K562 (cell line): Measurements from ENCODE around the gene USH2A. TPM values are rescaled to one million over a fixed set of nuclear protein-coding genes. Genes with fewer than 3 reads are reported as not detected.

Experiments used
- ATAC-seq: fragments of 200-7000 bp; cut with Tn5 transposase; 3 replicates; pipeline ENCODE4 v1.9.1; 2020; ENCODE audit warnings: moderate library complexity
- BruUV-seq: library from RNA; stranded (reverse); fragments of 400-500 nt; replicated peaks from 2 replicates; lab custom pipeline; 2021; lab: Mats Ljungman, UMichigan
- CTCF ChIA-PET: fragments of 300-600 bp; formaldehyde crosslinking; extraction: SDS; loops from one replicate; lab custom pipeline; 2021; ENCODE audit warnings: low intra/inter-chr PET ratio; lab: Yijun Ruan, JAX
- POLR2A ChIA-PET: fragments of 300-600, 350-650 bp; sonication (Branson Sonifier 250); formaldehyde crosslinking; extraction: SDS; loops from one replicate; lab custom pipeline; 2021; ENCODE audit warnings: antibody characterized with exemption, inconsistent platforms; lab: Yijun Ruan, JAX
- DNase-seq, 4 experiments: peaks; one replicate each; pipeline versions ENCODE4 v3.0.0 to v3.0.0-alpha.2; 2011 to 2018; ENCODE audit warnings: low spot score in 3 of 4, mixed read lengths in 3 of 4; ENCODE audit errors: extremely low read depth in 1 of 4
- FAIRE-seq: peaks from 2 replicates; lab custom pipeline; 2011; peaks lifted over from hg19 to GRCh38; lab: Jason Lieb, UNC
- H2AFZ ChIP-seq: 2 replicates; pipeline ENCODE4 v1.6.0; 2011; ENCODE audit warnings: low read depth, low read length, control low read depth, inconsistent platforms
- H3K27ac ChIP-seq: fragments of 200-600 bp; 3 replicates; pipeline ENCODE4 v1.8.0; 2011; ENCODE audit warnings: low read depth, mild to moderate bottlenecking, control low read depth, inconsistent platforms, low read length, moderate library complexity, mixed read lengths; ENCODE audit errors: extremely low read depth
- H3K27me3 ChIP-seq, 2 experiments: fragments of 300-600 bp in 1 of 2; 2 replicates in 1 of 2; 3 replicates in 1 of 2; pipeline versions ENCODE4 v1.6.0 to v1.8.0; 2011; ENCODE audit warnings: inconsistent platforms in 2 of 2, low read length in 2 of 2, mild to moderate bottlenecking in 1 of 2, mixed read lengths in 1 of 2, moderate library complexity in 1 of 2; ENCODE audit not compliant: control insufficient read depth in 2 of 2, insufficient read depth in 2 of 2
- H3K36me3 ChIP-seq: fragments of 300-600 bp; 3 replicates; pipeline ENCODE4 v1.8.0; 2011; ENCODE audit warnings: mild to moderate bottlenecking, low read length, inconsistent platforms; ENCODE audit not compliant: control insufficient read depth, insufficient read depth
- H3K4me1 ChIP-seq, 2 experiments: fragments of 200-600 bp in 1 of 2; replicated peaks in 1 of 2; 2 replicates in 1 of 2; 3 replicates in 1 of 2; pipeline versions ENCODE4 v1.5.1 to v1.8.0; 2011; ENCODE audit warnings: inconsistent platforms in 2 of 2, low read length in 2 of 2, mild to moderate bottlenecking in 1 of 2, mixed read lengths in 1 of 2, moderate library complexity in 1 of 2; ENCODE audit not compliant: control insufficient read depth in 2 of 2, insufficient read depth in 2 of 2
- H3K4me2 ChIP-seq: 2 replicates; pipeline ENCODE4 v1.6.1; 2011; ENCODE audit warnings: low read length, control low read depth, inconsistent platforms, mixed read lengths; ENCODE audit not compliant: insufficient read depth
- H3K4me3 ChIP-seq: fragments of 200-600 bp; sonication (generic), shearing (Covaris generic); 2 replicates; pipeline ENCODE4 v1.5.1; 2016; ENCODE audit warnings: control low read depth, inconsistent platforms
- H3K79me2 ChIP-seq: fragments of 200-600 bp; 3 replicates; pipeline ENCODE4 v1.8.0; 2011; ENCODE audit warnings: low read length, inconsistent platforms; ENCODE audit not compliant: control insufficient read depth, insufficient read depth
- H3K9ac ChIP-seq, 2 experiments: 2 replicates each; pipeline versions ENCODE4 v1.6.0 to v1.6.1; 2011; ENCODE audit warnings: low read depth in 2 of 2, low read length in 2 of 2, control low read depth in 1 of 2, inconsistent platforms in 1 of 2, mild to moderate bottlenecking in 1 of 2, mixed read lengths in 1 of 2; ENCODE audit not compliant: insufficient read depth in 1 of 2
- H3K9me1 ChIP-seq: one replicate; pipeline ENCODE4 v1.6.0; 2011; ENCODE audit warnings: inconsistent platforms, mild to moderate bottlenecking, low read length, moderate library complexity; ENCODE audit not compliant: control insufficient read depth, insufficient read depth
- H3K9me3 ChIP-seq: replicated peaks from 2 replicates; pipeline ENCODE4 v1.5.1; 2011; ENCODE audit warnings: low read depth, low read length, inconsistent platforms; ENCODE audit not compliant: control insufficient read depth, insufficient read depth
- H4K20me1 ChIP-seq: replicated peaks from 2 replicates; pipeline ENCODE4 v1.6.1; 2011; ENCODE audit warnings: low read length, inconsistent platforms, mixed read lengths; ENCODE audit not compliant: control insufficient read depth, insufficient read depth
- ARHGAP35 ChIP-seq: fragments of 450-650 bp; IDR thresholded peaks from 2 replicates; pipeline ENCODE4 v1.6.1; 2018; ENCODE audit not compliant: partially characterized antibody
- HMGN3 ChIP-seq: IDR thresholded peaks from 2 replicates; pipeline ENCODE4 v1.6.1; 2011; ENCODE audit warnings: borderline replicate concordance, low read depth, mild to moderate bottlenecking, mixed read lengths, low read length; ENCODE audit not compliant: insufficient read length; ENCODE audit errors: extremely low read depth
- HNRNPUL1 ChIP-seq: fragments of 200-400 bp; formaldehyde crosslinking; IDR thresholded peaks from 2 replicates; pipeline ENCODE4 v1.6.1; 2017; ENCODE audit warnings: low read length
- MEIS2 ChIP-seq: fragments of 450-650 bp; IDR thresholded peaks from 2 replicates; pipeline ENCODE4 v1.6.1; 2014; ENCODE audit warnings: mild to moderate bottlenecking; ENCODE audit not compliant: partially characterized antibody
- NFIC ChIP-seq: fragments of 450-650 bp; IDR thresholded peaks from 2 replicates; pipeline ENCODE4 v1.6.1; 2017; ENCODE audit warnings: mild to moderate bottlenecking, inconsistent platforms
- SETDB1 ChIP-seq: IDR thresholded peaks from one replicate; pipeline ENCODE4 v1.6.1; 2012; ENCODE audit warnings: low read length, control low read depth, inconsistent platforms
- TRIM28 ChIP-seq: fragments of 450-650 bp; IDR thresholded peaks from 2 replicates; pipeline ENCODE4 v1.6.1; 2017
- ZNF384 ChIP-seq: IDR thresholded peaks from 2 replicates; pipeline ENCODE4 v1.6.1; 2012; ENCODE audit warnings: low read depth, low read length, improper control_type of control experiment
- ZNF668 ChIP-seq: fragments of 250-450 bp; sonication (Bioruptor Pico); IDR thresholded peaks from 2 replicates; pipeline ENCODE4 v1.8.0; 2022; ENCODE audit warnings: mild to moderate bottlenecking, inconsistent platforms
- WGBS: fragments of 100-300 bp; shearing (Covaris generic); methylation state at CpG from one replicate; pipeline ENCODE4 v1.1.6; 2016; ENCODE audit warnings: low coverage, mixed read lengths; ENCODE audit not compliant: insufficient coverage; ENCODE audit errors: missing lambda C conversion rate; 5-methylcytosine and 5-hydroxymethylcytosine counted together
- in situ Hi-C: fragments of 300-500 bp; cut with MboI; formaldehyde crosslinking; loops from 4 replicates; pipeline ENCODE4 v1.15.0; 2018; ENCODE audit warnings: inconsistent platforms, mixed read lengths
- intact Hi-C: fragments of 100-400 bp; cut with micrococcal nuclease; formaldehyde crosslinking; loops from 2 replicates; pipeline ENCODE4 v1.14.2; 2022
- polyA plus RNA-seq, 8 experiments: library from polyadenylated mRNA; depleted of rRNA in 4 of 8; stranded (reverse) in 5 of 8; unstranded in 3 of 8; fragments of >200 nt; fragmentation: Nextera tagmentation in 2 of 8; fragmentation: Illumina TruSeq in 1 of 8; extraction: Ambion mirVana in 2 of 8; extraction: Trizol in 1 of 8; gene quantifications; 2 replicates each; pipeline versions ENCODE4 v1.2.1 to v1.2.3, GENCODE V29; 2011 to 2014; ENCODE audit warnings: inconsistent platforms in 1 of 8, missing spikeins in 1 of 8
- total RNA-seq, 7 experiments: library from RNA; depleted of rRNA in 6 of 7; stranded (reverse); fragments of >200 nt in 6 of 7; fragmentation: Illumina TruSeq in 2 of 7; extraction: Trizol in 2 of 7; gene quantifications; 2 replicates each; pipeline versions ENCODE4 v1.2.1 to v1.2.3, GENCODE V29; 2011 to 2021; ENCODE audit warnings: low replicate concordance in 1 of 7
- TF ChIP-seq, protein P1 (sequence below): fragments of 250-450 bp; sonication (Bioruptor Pico); IDR thresholded peaks from 2 replicates; pipeline ENCODE4 v1.4.0; 2020; ENCODE audit warnings: mild to moderate bottlenecking, moderate library complexity
- TF ChIP-seq, protein P2 (sequence below): fragments of 250-450 bp; sonication (Bioruptor Pico); IDR thresholded peaks from 2 replicates; pipeline ENCODE4 v1.8.0; 2022; ENCODE audit warnings: moderate library complexity, mild to moderate bottlenecking, inconsistent platforms
- TF ChIP-seq, protein P3 (sequence below): fragments of 450-650 bp; IDR thresholded peaks from 2 replicates; pipeline ENCODE4 v1.7.0; 2016; ENCODE audit warnings: borderline replicate concordance
- TF ChIP-seq, protein P4 (sequence below): sonication (generic); formaldehyde crosslinking; IDR thresholded peaks from 2 replicates; pipeline ENCODE4 v1.8.0; 2022; ENCODE audit warnings: missing genetic modification reagents, mild to moderate bottlenecking, borderline replicate concordance

The USH2A gene
- total and polyA plus RNA-seq, 9 of the 15 experiments (the other 6 are each of a cell fraction or from before 2014, with no cell fraction given), result under 0.01 TPM; not detected in 7

DNA sequence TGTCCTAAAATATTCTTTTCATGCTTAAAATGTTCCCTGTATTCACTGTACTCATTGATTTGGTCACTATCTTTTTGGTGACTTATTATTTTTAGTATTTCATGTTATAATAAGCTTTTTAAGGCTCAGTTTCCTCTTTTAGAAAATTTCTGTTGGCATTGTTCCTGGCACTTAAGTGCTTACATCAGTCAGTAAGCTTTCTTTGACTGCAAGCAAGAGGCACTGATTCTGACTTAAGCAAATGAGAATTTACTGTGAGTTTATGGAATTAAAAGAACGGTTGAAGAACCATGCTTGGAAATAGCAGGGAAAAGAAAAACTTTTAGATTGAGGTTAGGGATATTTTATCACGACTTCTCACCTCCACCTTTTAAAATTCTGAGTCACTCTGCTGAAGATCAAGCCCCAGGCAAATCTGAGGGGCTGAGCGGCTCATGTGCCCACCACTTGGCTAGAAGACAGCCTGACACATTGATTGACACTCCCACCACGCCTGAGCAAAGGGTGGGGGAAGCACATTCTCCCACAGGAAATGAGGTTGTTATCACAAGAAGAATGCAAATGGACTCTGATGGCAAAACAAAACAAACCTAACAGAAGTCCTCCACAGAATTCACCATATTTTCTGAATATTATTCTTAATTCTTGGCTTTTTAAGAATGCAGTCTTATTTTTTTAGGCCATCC is 753.3 kb downstream of the USH2A start:
- ChIA-PET CTCF (no interaction called here), POLR2A (interaction anchor here (0.7 kb wide), 1 partner anchor 8 kb away, joined by 3 read pairs; no protein-coding TSS in a partner anchor)
- Histone ChIP-seq H3K36me3 (no peaks in the 10 kb centered on the region), H3K27me3 (no peaks in the 10 kb centered on the region), H3K27ac (no peak overlapping the region), H4K20me1 (no peaks in the 10 kb centered on the region), H3K9me1 (no peaks in the 10 kb centered on the region), H3K9me3 (no peaks in the 10 kb centered on the region), H3K4me3 (no peak overlapping the region), H3K9ac (no peak overlapping the region), H3K4me1 (no peaks in the 10 kb centered on the region), H3K4me2 (no peak overlapping the region), H3K79me2 (no peaks in the 10 kb centered on the region), H2AFZ (no peak overlapping the region)
- no TSS peak for BruUV-seq
- no peak for ATAC-seq
- in situ Hi-C loops (no loop called here), intact Hi-C loops (loop anchor here (10.0 kb wide), 1 partner anchor 65 kb away; no protein-coding TSS in a partner anchor)
- no peak for FAIRE-seq
- 0% methylated on average over 4 of the region's 4 CpGs for WGBS
- DNase-seq, result no peak
- TF ChIP-seq HMGN3 (no peak), HNRNPUL1 (no peak), ZNF668 (CRISPR knock-in tag) (no peak), NFIC (no peak), SETDB1 (no peak), TRIM28 (no peak), MEIS2 (no peak), ZNF384 (no peak), ARHGAP35 (no peak)
- TF ChIP-seq, protein P1, sequence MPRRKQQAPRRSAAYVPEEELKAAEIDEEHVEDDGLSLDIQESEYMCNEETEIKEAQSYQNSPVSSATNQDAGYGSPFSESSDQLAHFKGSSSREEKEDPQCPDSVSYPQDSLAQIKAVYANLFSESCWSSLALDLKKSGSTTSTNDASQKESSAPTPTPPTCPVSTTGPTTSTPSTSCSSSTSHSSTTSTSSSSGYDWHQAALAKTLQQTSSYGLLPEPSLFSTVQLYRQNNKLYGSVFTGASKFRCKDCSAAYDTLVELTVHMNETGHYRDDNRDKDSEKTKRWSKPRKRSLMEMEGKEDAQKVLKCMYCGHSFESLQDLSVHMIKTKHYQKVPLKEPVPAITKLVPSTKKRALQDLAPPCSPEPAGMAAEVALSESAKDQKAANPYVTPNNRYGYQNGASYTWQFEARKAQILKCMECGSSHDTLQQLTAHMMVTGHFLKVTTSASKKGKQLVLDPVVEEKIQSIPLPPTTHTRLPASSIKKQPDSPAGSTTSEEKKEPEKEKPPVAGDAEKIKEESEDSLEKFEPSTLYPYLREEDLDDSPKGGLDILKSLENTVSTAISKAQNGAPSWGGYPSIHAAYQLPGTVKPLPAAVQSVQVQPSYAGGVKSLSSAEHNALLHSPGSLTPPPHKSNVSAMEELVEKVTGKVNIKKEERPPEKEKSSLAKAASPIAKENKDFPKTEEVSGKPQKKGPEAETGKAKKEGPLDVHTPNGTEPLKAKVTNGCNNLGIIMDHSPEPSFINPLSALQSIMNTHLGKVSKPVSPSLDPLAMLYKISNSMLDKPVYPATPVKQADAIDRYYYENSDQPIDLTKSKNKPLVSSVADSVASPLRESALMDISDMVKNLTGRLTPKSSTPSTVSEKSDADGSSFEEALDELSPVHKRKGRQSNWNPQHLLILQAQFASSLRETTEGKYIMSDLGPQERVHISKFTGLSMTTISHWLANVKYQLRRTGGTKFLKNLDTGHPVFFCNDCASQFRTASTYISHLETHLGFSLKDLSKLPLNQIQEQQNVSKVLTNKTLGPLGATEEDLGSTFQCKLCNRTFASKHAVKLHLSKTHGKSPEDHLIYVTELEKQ (CRISPR knock-in tag), result no peak
- TF ChIP-seq, protein P2, sequence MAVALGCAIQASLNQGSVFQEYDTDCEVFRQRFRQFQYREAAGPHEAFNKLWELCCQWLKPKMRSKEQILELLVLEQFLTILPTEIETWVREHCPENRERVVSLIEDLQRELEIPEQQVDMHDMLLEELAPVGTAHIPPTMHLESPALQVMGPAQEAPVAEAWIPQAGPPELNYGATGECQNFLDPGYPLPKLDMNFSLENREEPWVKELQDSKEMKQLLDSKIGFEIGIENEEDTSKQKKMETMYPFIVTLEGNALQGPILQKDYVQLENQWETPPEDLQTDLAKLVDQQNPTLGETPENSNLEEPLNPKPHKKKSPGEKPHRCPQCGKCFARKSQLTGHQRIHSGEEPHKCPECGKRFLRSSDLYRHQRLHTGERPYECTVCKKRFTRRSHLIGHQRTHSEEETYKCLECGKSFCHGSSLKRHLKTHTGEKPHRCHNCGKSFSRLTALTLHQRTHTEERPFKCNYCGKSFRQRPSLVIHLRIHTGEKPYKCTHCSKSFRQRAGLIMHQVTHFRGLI (CRISPR knock-in tag), result no peak
- TF ChIP-seq, protein P3, sequence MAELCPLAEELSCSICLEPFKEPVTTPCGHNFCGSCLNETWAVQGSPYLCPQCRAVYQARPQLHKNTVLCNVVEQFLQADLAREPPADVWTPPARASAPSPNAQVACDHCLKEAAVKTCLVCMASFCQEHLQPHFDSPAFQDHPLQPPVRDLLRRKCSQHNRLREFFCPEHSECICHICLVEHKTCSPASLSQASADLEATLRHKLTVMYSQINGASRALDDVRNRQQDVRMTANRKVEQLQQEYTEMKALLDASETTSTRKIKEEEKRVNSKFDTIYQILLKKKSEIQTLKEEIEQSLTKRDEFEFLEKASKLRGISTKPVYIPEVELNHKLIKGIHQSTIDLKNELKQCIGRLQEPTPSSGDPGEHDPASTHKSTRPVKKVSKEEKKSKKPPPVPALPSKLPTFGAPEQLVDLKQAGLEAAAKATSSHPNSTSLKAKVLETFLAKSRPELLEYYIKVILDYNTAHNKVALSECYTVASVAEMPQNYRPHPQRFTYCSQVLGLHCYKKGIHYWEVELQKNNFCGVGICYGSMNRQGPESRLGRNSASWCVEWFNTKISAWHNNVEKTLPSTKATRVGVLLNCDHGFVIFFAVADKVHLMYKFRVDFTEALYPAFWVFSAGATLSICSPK, result no peak
- TF ChIP-seq, protein P4, sequence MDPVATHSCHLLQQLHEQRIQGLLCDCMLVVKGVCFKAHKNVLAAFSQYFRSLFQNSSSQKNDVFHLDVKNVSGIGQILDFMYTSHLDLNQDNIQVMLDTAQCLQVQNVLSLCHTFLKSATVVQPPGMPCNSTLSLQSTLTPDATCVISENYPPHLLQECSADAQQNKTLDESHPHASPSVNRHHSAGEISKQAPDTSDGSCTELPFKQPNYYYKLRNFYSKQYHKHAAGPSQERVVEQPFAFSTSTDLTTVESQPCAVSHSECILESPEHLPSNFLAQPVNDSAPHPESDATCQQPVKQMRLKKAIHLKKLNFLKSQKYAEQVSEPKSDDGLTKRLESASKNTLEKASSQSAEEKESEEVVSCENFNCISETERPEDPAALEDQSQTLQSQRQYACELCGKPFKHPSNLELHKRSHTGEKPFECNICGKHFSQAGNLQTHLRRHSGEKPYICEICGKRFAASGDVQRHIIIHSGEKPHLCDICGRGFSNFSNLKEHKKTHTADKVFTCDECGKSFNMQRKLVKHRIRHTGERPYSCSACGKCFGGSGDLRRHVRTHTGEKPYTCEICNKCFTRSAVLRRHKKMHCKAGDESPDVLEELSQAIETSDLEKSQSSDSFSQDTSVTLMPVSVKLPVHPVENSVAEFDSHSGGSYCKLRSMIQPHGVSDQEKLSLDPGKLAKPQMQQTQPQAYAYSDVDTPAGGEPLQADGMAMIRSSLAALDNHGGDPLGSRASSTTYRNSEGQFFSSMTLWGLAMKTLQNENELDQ (CRISPR knock-in tag), result no peak
